GM12878 (cell line): ENCODE measurements around the gene MYO10. TPM values are rescaled to one million over a fixed set of nuclear protein-coding genes. Genes with fewer than 3 reads are reported as not detected.

Experiments used
- ATAC-seq: fragments of 200-7000 bp; cut with Tn5 transposase; 3 replicates; pipeline ENCODE4 v1.9.1; 2020; ENCODE audit warnings: mild to moderate bottlenecking, moderate library complexity
- BruUV-seq: library from RNA; stranded (reverse); fragments of 400-500 nt; replicated peaks from 2 replicates; lab custom pipeline; 2021; lab: Mats Ljungman, UMichigan
- CTCF ChIA-PET: fragments of 300-600 bp; sonication (Branson Sonifier 250); formaldehyde crosslinking; extraction: SDS; loops from one replicate; lab custom pipeline; 2021; ENCODE audit warnings: inconsistent platforms; lab: Yijun Ruan, JAX
- POLR2A ChIA-PET: fragments of 350-600 bp; formaldehyde crosslinking; extraction: SDS; loops from one replicate; lab custom pipeline; 2021; ENCODE audit warnings: inconsistent platforms; lab: Charles Lee
- RAD21 ChIA-PET: fragments of 300-600 bp; sonication (Branson Sonifier 250); formaldehyde crosslinking; loops from one replicate; lab custom pipeline; 2023; ENCODE audit warnings: antibody characterized with exemption; ENCODE audit not compliant: unreplicated experiment; lab: Charles Lee
- SMC1A ChIA-PET: fragments of 300-600 bp; sonication (Branson Sonifier 250); formaldehyde crosslinking; loops from one replicate; lab custom pipeline; 2023; ENCODE audit not compliant: unreplicated experiment, uncharacterized antibody; lab: Charles Lee
- DNase-seq: peaks from one replicate; pipeline ENCODE4 v3.0.0-alpha.2; 2011; ENCODE audit warnings: low read depth, low spot score
- FAIRE-seq: peaks from 3 replicates; lab custom pipeline; 2011; peaks lifted over from hg19 to GRCh38; lab: Jason Lieb, UNC
- H2AFZ ChIP-seq: 2 replicates; pipeline ENCODE4 v1.6.0; 2011; ENCODE audit warnings: low read depth, low read length, control low read depth; ENCODE audit not compliant: control insufficient read depth
- H3K27ac ChIP-seq: 2 replicates; pipeline ENCODE4 v1.5.1; 2011; ENCODE audit warnings: control low read depth; ENCODE audit not compliant: control insufficient read depth, insufficient read depth
- H3K27me3 ChIP-seq, 2 experiments: replicated peaks in 1 of 2; 2 replicates each; pipeline versions ENCODE4 v1.6.0 to v1.6.1; 2011; ENCODE audit warnings: low read length in 1 of 2; ENCODE audit not compliant: control insufficient read depth in 2 of 2, insufficient read depth in 2 of 2
- H3K36me3 ChIP-seq, 2 experiments: 2 replicates each; pipeline ENCODE4 v1.5.1; 2011; ENCODE audit warnings: low read length in 1 of 2; ENCODE audit not compliant: control insufficient read depth in 2 of 2, insufficient read depth in 2 of 2
- H3K4me1 ChIP-seq: 2 replicates; pipeline ENCODE4 v1.6.1; 2011; ENCODE audit warnings: mild to moderate bottlenecking, low read length, moderate library complexity, mixed read lengths; ENCODE audit not compliant: control insufficient read depth, insufficient read depth
- H3K4me2 ChIP-seq: 2 replicates; pipeline ENCODE4 v1.6.0; 2011; ENCODE audit warnings: control low read depth; ENCODE audit not compliant: control insufficient read depth, insufficient read depth
- H3K4me3 ChIP-seq: fragments of 200-600 bp; sonication (generic); 2 replicates; pipeline ENCODE4 v1.5.1; 2016
- H3K79me2 ChIP-seq: 2 replicates; pipeline ENCODE4 v1.6.0; 2011; ENCODE audit warnings: low read length; ENCODE audit not compliant: control insufficient read depth, insufficient read depth
- H3K9ac ChIP-seq: 2 replicates; pipeline ENCODE4 v1.8.0; 2011; ENCODE audit warnings: low read length, control low read depth, mixed read lengths; ENCODE audit not compliant: control insufficient read depth, insufficient read depth
- H3K9me3 ChIP-seq: replicated peaks from 3 replicates; pipeline ENCODE4 v1.5.1; 2011; ENCODE audit warnings: mild to moderate bottlenecking, low read length; ENCODE audit not compliant: control insufficient read depth, insufficient read depth
- H4K20me1 ChIP-seq: 2 replicates; pipeline ENCODE4 v1.6.0; 2011; ENCODE audit not compliant: control insufficient read depth, insufficient read depth
- HCFC1 ChIP-seq: fragments of 150-350 bp; IDR thresholded peaks from 2 replicates; pipeline ENCODE4 v1.6.1; 2014; ENCODE audit warnings: low read length
- IRF3 ChIP-seq: fragments of 450-650 bp; IDR thresholded peaks from 2 replicates; pipeline ENCODE4 v1.6.1; 2014; ENCODE audit warnings: mild to moderate bottlenecking
- KAT2A ChIP-seq: conservative IDR thresholded peaks from 2 replicates; pipeline ENCODE4 v1.6.1; 2011; ENCODE audit warnings: low read depth, low read length; ENCODE audit not compliant: control insufficient read depth
- SREBF1 ChIP-seq: IDR thresholded peaks from 2 replicates; pipeline ENCODE4 v1.6.1; 2012; ENCODE audit warnings: mild to moderate bottlenecking, low read length
- TCF3 ChIP-seq: IDR thresholded peaks from 2 replicates; pipeline ENCODE4 v1.6.1; 2012; ENCODE audit warnings: low read depth, mild to moderate bottlenecking, low read length, borderline replicate concordance; ENCODE audit not compliant: insufficient read depth
- ZBTB33 ChIP-seq: fragments of 450-650 bp; IDR thresholded peaks from 2 replicates; pipeline ENCODE4 v1.6.1; 2017; ENCODE audit warnings: mild to moderate bottlenecking
- ZNF592 ChIP-seq: fragments of 450-650 bp; IDR thresholded peaks from 2 replicates; pipeline ENCODE4 v1.6.1; 2017; ENCODE audit warnings: mild to moderate bottlenecking, moderate library complexity
- WGBS: methylation state at CpG from one replicate; pipeline ENCODE4 v1.1.6; 2016; ENCODE audit warnings: low lambda C conversion rate; ENCODE audit not compliant: insufficient replicate concordance, insufficient coverage; ENCODE audit errors: missing lambda C conversion rate; 5-methylcytosine and 5-hydroxymethylcytosine counted together
- in situ Hi-C: fragments of 300-500 bp; cut with MboI; formaldehyde crosslinking; loops from 9 replicates; pipeline ENCODE4 v1.14.3; 2018; ENCODE audit warnings: mixed read lengths
- intact Hi-C: fragments of 100-400 bp; cut with micrococcal nuclease; formaldehyde crosslinking; loops from one replicate; pipeline ENCODE4 v1.14.2; 2022; ENCODE audit not compliant: unreplicated experiment
- polyA plus RNA-seq, 11 experiments: library from polyadenylated mRNA; depleted of rRNA in 4 of 11; unstranded in 6 of 11; stranded (reverse) in 5 of 11; fragments of >200 nt; fragmentation: Nextera tagmentation in 4 of 11; fragmentation: Illumina TruSeq in 1 of 11; extraction: Ambion mirVana in 4 of 11; extraction: Trizol in 1 of 11; gene quantifications; 1 replicate in 1 of 11; 2 replicates in 10 of 11; pipeline versions ENCODE4 v1.2.1 to v1.2.3, GENCODE V29; 2011 to 2016; ENCODE audit warnings: inconsistent platforms in 2 of 11, missing spikeins in 2 of 11, low read depth in 1 of 11
- total RNA-seq, 4 experiments: library from RNA; depleted of rRNA in 3 of 4; stranded (reverse); fragments of >200 nt in 3 of 4; fragmentation: Illumina TruSeq in 1 of 4; extraction: Trizol in 1 of 4; gene quantifications; 2 replicates each; pipeline versions ENCODE4 v1.2.1 to v1.2.3, GENCODE V29; 2013 to 2021
- TF ChIP-seq, protein P1 (sequence below): IDR thresholded peaks from 2 replicates; pipeline ENCODE4 v1.6.1; 2012; ENCODE audit warnings: low read length, inconsistent platforms
- TF ChIP-seq, protein P2 (sequence below): IDR thresholded peaks from 2 replicates; pipeline ENCODE4 v1.6.1; 2012; ENCODE audit warnings: low read depth, low read length, improper control_type of control experiment
- TF ChIP-seq, protein P3 (sequence below): fragments of 450-650 bp; IDR thresholded peaks from 2 replicates; pipeline ENCODE4 v1.6.1; 2018; ENCODE audit warnings: mild to moderate bottlenecking, low read depth, moderate library complexity; ENCODE audit not compliant: partially characterized antibody

Gene MYO10
- total and polyA plus RNA-seq, 10 of the 15 experiments (the other 5 are each of a cell fraction or from before 2014, with no cell fraction given) = 0.02 to 0.77 (median 0.17) TPM

- no peaks in the 10 kb centered on the region for H3K9me3 ChIP-seq
- H2AFZ ChIP-seq = no peak overlapping the region
- RAD21 ChIA-PET = no interaction called here
- BruUV-seq = no TSS peak
- in situ Hi-C loops (no loop called here), intact Hi-C loops (no loop called here)
- H3K4me1 ChIP-seq = no peaks in the 10 kb centered on the region
- WGBS = 19% methylated on average over 4 of the region's 4 CpGs
- H3K4me2 ChIP-seq = no peak overlapping the region
- no peaks in the 10 kb centered on the region for H3K79me2 ChIP-seq
- no peak for DNase-seq
- H3K27ac ChIP-seq = no peak overlapping the region
- FAIRE-seq = no peak
- no peaks in the 10 kb centered on the region for H4K20me1 ChIP-seq
- POLR2A ChIA-PET = no interaction called here
- no peak overlapping the region for H3K9ac ChIP-seq
- no peak for ATAC-seq
- H3K36me3 ChIP-seq = no peaks in the 10 kb centered on the region
- SMC1A ChIA-PET = no interaction called here
- no peaks in the 10 kb centered on the region for H3K27me3 ChIP-seq
- H3K4me3 ChIP-seq = no peak overlapping the region
- TF ChIP-seq HCFC1 = no peak
- TF ChIP-seq ZNF592 = no peak
- no peak for TF ChIP-seq IRF3
- TF ChIP-seq KAT2A = no peak
- TF ChIP-seq, protein P1, sequence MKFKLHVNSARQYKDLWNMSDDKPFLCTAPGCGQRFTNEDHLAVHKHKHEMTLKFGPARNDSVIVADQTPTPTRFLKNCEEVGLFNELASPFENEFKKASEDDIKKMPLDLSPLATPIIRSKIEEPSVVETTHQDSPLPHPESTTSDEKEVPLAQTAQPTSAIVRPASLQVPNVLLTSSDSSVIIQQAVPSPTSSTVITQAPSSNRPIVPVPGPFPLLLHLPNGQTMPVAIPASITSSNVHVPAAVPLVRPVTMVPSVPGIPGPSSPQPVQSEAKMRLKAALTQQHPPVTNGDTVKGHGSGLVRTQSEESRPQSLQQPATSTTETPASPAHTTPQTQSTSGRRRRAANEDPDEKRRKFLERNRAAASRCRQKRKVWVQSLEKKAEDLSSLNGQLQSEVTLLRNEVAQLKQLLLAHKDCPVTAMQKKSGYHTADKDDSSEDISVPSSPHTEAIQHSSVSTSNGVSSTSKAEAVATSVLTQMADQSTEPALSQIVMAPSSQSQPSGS = no peak
- TF ChIP-seq, protein P2, sequence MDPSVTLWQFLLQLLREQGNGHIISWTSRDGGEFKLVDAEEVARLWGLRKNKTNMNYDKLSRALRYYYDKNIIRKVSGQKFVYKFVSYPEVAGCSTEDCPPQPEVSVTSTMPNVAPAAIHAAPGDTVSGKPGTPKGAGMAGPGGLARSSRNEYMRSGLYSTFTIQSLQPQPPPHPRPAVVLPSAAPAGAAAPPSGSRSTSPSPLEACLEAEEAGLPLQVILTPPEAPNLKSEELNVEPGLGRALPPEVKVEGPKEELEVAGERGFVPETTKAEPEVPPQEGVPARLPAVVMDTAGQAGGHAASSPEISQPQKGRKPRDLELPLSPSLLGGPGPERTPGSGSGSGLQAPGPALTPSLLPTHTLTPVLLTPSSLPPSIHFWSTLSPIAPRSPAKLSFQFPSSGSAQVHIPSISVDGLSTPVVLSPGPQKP = no peak
- no peak for TF ChIP-seq ZBTB33
- no peak for TF ChIP-seq TCF3
- TF ChIP-seq SREBF1 = no peak
- TF ChIP-seq, protein P3, sequence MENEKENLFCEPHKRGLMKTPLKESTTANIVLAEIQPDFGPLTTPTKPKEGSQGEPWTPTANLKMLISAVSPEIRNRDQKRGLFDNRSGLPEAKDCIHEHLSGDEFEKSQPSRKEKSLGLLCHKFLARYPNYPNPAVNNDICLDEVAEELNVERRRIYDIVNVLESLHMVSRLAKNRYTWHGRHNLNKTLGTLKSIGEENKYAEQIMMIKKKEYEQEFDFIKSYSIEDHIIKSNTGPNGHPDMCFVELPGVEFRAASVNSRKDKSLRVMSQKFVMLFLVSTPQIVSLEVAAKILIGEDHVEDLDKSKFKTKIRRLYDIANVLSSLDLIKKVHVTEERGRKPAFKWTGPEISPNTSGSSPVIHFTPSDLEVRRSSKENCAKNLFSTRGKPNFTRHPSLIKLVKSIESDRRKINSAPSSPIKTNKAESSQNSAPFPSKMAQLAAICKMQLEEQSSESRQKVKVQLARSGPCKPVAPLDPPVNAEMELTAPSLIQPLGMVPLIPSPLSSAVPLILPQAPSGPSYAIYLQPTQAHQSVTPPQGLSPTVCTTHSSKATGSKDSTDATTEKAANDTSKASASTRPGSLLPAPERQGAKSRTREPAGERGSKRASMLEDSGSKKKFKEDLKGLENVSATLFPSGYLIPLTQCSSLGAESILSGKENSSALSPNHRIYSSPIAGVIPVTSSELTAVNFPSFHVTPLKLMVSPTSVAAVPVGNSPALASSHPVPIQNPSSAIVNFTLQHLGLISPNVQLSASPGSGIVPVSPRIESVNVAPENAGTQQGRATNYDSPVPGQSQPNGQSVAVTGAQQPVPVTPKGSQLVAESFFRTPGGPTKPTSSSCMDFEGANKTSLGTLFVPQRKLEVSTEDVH = no peak
- CTCF ChIA-PET = no interaction called here
These were observed 28.8 kb downstream of the MYO10 start for GRCh38 chr5:16907270-16907669.
